Activated naive CD8-positive, alpha-beta T cell (primary cell): ENCODE data around the gene FBXO38.
A peak's percentile ranks its signal among the peaks of the same experiment; 100 is the strongest.

Experiments used
- H3K27ac Mint-ChIP-seq: one replicate; pipeline ENCODE4 v1.8.0; 2021; ENCODE audit warnings: mixed read lengths
- H3K27me3 Mint-ChIP-seq: one replicate; pipeline ENCODE4 v1.8.0; 2021; ENCODE audit warnings: mixed read lengths
- H3K36me3 Mint-ChIP-seq: one replicate; pipeline ENCODE4 v1.8.0; 2021; ENCODE audit warnings: mixed read lengths
- H3K4me1 Mint-ChIP-seq: one replicate; pipeline ENCODE4 v1.8.0; 2021; ENCODE audit warnings: low read depth, mixed read lengths
- H3K4me3 Mint-ChIP-seq: one replicate; pipeline ENCODE4 v1.8.0; 2021; ENCODE audit warnings: mild to moderate bottlenecking, mixed read lengths
- H3K9me3 Mint-ChIP-seq: one replicate; pipeline ENCODE4 v1.8.0; 2021; ENCODE audit warnings: low read depth, mixed read lengths

The FBXO38 gene

DNA sequence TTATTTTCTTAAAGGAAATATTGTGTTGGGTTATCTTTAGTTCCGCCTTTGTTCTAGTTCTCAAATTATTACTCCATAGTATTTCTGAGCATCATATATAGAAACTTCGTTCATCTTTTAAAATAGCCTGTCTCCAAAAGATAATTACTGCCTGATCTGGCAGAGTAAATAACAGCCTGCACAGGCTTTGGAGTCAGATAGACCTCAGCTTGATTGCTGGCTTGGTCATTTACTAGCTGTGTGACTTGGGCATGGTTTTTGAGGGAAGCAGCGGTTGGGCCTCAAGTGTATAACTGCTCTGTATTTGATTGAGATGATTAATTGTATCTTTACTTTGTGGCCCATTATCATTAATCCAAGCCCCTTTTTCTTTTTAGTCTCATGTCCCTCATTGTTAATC is 50.1 kb downstream of the FBXO38 start:
- Mint-ChIP-seq H3K27ac (no peak overlapping the region), H3K27me3 (no peaks in the 10 kb centered on the region), H3K9me3 (no peaks in the 10 kb centered on the region), H3K4me1 (peaks cover 11% of the 10 kb centered on the region), H3K4me3 (no peak overlapping the region), H3K36me3 (peaks cover under 1% of the 10 kb centered on the region)

DNA sequence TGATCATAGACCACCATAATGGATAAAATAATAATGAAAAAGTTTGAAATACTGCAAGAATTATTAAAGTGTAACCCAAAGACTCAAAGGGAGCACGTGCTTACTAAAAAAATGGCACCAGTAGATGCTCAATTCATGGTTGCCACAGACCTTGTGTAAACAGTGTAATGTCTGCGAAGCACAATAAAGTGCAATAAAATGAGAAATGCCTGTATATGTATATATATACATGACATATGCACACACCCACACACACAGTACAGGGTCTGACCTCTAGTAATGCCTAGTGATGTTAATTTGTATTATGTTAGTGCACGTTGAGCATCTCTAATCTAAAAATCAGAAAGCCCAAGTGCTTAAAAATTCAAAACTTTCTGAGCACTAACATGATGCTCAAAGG is 52.3 kb downstream of the FBXO38 start:
- H3K4me3 Mint-ChIP-seq = no peak overlapping the region
- peaks cover 3% of the 10 kb centered on the region for H3K36me3 Mint-ChIP-seq
- peaks cover 8% of the 10 kb centered on the region for H3K4me1 Mint-ChIP-seq
- H3K9me3 Mint-ChIP-seq = no peaks in the 10 kb centered on the region
- peak overlapping the region; percentile 66 for H3K27ac Mint-ChIP-seq
- no peaks in the 10 kb centered on the region for H3K27me3 Mint-ChIP-seq

DNA sequence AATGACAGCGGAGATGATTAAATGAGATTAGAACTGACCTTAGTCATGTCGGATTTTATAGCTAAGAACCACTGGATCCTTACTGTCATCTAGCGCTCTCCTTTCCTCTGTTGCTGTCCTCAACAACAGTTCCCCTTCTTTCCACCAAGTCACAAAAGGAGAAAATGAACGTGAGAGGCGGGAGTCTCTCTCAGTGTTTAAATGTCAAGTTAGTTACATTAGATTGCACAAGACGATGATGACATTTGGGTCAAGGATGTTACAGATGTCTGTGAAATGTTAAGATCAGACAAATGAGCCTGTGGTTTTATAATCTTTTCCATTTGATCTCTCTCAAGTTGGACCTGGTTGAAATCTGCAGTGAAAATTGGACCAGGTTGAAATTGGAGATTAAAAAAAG is 53.5 kb downstream of the FBXO38 start:
- Mint-ChIP-seq H3K4me1 (peaks cover 8% of the 10 kb centered on the region), H3K36me3 (peaks cover 3% of the 10 kb centered on the region), H3K9me3 (no peaks in the 10 kb centered on the region), H3K27me3 (no peaks in the 10 kb centered on the region), H3K27ac (peak overlapping the region; percentile 89), H3K4me3 (no peak overlapping the region)

DNA sequence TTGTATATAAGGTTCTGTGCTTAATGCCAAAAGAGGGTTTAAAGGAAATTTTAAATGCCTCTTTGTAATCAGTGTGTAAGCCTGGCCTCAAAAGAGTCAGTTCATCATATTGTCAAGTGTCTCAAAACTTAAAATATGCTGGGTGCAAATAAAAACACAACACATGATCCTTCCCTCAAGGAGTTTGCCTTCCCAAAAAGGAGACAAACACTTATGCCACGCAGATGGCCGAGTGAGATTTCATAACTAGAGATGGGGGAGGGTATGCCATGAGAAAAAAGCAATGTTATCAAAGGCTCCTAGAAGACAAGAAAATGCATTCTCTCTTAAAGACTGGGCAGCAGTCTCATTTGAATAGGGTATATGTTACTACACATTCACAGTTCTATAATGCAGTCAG is 55.2 kb downstream of the FBXO38 start:
- Mint-ChIP-seq H3K36me3 (peaks cover 3% of the 10 kb centered on the region), H3K4me1 (peaks cover 8% of the 10 kb centered on the region), H3K27ac (peak overlapping the region; percentile 47)

DNA sequence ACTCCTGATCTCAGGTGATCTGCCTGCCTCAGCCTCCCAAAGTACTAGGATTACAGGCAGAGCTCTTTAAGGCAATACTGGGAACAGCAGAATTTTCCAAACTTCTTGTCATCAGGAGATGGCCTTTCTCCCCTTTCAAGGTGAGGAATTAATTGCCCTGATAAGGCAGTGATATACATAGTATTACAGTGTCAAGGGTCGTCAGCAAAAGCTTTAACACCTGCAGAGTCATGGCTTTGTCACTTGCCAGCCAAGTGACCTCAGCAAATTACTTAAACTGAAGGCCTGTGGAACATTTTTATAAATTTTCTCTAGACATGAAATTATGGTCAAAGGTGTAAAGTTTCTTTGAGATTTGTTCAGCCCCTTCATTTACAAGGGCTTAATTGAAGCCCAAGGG is 59.5 kb downstream of the FBXO38 start:
- Mint-ChIP-seq H3K4me3 (no peak overlapping the region), H3K36me3 (peaks cover 3% of the 10 kb centered on the region), H3K4me1 (no peaks in the 10 kb centered on the region), H3K9me3 (no peaks in the 10 kb centered on the region), H3K27ac (no peak overlapping the region), H3K27me3 (no peaks in the 10 kb centered on the region)

More for the DNA sequence above, 55.2 kb downstream of the FBXO38 start:
- no peak overlapping the region for H3K4me3 Mint-ChIP-seq
- no peaks in the 10 kb centered on the region for H3K9me3 Mint-ChIP-seq
- H3K27me3 Mint-ChIP-seq = no peaks in the 10 kb centered on the region

DNA sequence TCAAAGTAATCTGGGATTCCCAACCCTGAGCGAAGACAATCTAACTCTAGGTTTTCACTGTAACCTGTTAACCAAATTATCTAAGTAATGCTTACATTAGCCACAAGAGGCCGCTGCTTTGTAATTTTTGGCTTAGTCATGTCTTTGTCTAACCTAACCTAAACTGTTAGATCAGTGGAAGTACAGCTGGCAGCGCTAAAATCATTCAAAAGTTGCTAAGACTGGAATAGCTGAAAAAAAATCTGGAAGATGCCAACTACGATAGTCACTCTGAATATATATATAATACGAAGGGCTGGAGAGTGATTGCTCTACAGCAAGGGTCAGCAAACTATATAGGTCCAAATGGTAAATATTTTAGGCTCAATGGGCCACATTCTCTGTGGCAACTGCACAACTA is 60.2 kb downstream of the FBXO38 start:
- Mint-ChIP-seq H3K36me3 (peaks cover under 1% of the 10 kb centered on the region), H3K4me1 (no peaks in the 10 kb centered on the region), H3K27me3 (no peaks in the 10 kb centered on the region), H3K9me3 (no peaks in the 10 kb centered on the region), H3K4me3 (no peak overlapping the region), H3K27ac (peak overlapping the region; percentile 56)

DNA sequence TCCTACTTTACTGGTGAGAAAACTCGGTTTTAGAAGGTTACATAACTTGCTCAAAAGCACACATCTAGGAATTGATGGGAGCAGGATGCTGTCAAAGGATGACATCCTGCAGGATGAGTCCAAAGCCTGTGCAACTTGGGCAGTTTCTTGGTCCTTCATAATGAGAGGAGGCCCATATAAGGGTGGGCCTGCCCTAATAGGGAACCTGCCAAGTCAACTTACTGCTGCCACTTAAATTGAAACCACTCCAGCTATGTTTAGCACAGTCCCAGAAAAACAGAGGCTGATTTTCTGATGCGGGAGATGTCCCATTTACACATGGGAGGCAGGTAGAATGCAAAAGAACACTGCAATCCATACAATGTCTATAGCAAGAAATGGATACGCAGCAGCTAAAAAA is 61.8 kb downstream of the FBXO38 start:
- H3K4me1 Mint-ChIP-seq = no peaks in the 10 kb centered on the region
- H3K27me3 Mint-ChIP-seq = no peaks in the 10 kb centered on the region
- no peaks in the 10 kb centered on the region for H3K36me3 Mint-ChIP-seq
- no peak overlapping the region for H3K27ac Mint-ChIP-seq
- H3K9me3 Mint-ChIP-seq = no peaks in the 10 kb centered on the region
- no peak overlapping the region for H3K4me3 Mint-ChIP-seq

DNA sequence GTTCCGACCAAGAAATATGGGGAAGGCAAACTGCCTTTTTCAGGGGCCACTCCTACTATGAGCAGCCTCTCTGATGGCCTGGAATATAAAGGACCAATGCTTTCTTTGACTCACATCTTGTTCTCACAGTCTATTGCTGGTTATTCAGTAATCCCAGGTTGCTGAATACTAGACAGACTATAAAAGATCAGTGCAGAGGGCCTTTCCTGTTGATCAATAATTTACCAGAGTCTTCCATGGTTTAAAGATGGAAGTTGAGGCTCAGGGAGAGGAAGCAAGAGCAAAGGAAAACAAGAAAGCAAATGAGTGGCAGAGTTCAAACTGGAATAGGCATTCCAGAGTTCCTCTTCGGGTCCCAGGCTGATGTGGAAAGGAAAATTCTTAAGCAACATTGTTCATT is 62.9 kb downstream of the FBXO38 start:
- Mint-ChIP-seq H3K27me3 (no peaks in the 10 kb centered on the region), H3K4me1 (no peaks in the 10 kb centered on the region), H3K27ac (no peak overlapping the region), H3K4me3 (no peak overlapping the region), H3K36me3 (no peaks in the 10 kb centered on the region), H3K9me3 (no peaks in the 10 kb centered on the region)

DNA sequence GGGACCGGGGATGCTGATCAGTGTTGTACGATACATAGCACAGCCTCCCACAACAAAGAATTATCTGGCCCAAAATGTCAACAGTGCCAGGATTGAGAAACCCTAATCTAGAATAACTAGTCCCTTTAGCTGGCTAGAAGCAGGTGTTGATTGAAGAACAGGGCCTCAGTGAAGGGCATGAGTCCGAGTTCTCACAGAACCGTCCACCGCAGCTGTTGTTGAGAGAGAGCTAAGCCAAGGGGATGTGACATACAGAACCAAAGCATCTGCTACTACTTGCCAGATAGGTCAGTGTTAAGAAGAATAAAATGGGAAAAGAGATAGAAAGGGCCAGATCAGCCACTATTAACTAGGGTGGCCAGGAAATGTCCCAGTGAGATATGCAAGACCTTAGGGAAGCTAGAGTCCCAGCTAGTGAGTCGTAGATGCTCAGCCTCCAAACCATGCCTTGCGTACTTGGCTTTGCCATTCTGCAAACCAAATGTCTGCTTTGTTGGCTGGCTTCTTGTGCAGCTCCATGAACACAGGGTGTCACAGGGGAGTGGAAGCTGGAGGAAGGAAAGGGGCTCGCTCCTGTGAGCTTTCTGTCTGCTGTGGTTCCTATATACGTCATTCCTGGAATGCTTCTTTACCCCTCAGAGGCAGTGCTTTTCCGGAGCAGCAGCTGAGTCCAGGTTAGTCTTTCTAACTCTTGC is 68.9 kb downstream of the FBXO38 start:
- H3K9me3 Mint-ChIP-seq = no peaks in the 10 kb centered on the region
- H3K4me3 Mint-ChIP-seq = no peak overlapping the region
- no peak overlapping the region for H3K27ac Mint-ChIP-seq

DNA sequence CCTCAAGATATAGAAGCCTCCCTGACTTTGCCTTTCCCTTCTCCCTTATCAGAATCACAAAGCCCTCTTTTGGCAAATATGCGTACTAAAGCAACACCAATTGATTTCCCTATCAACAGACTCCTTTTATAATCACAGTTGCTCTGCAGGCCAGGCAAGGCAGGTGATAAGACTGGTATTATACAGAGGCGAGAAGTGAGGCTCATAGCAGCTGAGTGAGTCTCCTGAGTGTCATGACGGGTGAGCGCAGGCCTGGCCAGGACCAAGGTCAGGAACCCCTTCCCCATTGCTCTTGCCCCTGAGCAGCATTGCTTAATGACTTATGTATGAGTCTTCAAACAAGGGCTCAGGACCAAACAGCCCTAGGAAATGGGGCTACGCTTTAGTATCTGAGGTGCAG is 70.8 kb downstream of the FBXO38 start:
- Mint-ChIP-seq H3K27ac (no peak overlapping the region), H3K9me3 (no peaks in the 10 kb centered on the region), H3K36me3 (no peaks in the 10 kb centered on the region), H3K4me1 (peaks cover 3% of the 10 kb centered on the region), H3K27me3 (peaks cover 18% of the 10 kb centered on the region), H3K4me3 (no peak overlapping the region)

More for the DNA sequence above, 68.9 kb downstream of the FBXO38 start:
- no peaks in the 10 kb centered on the region for H3K4me1 Mint-ChIP-seq
- H3K27me3 Mint-ChIP-seq = peaks cover 11% of the 10 kb centered on the region
- H3K36me3 Mint-ChIP-seq = no peaks in the 10 kb centered on the region

DNA sequence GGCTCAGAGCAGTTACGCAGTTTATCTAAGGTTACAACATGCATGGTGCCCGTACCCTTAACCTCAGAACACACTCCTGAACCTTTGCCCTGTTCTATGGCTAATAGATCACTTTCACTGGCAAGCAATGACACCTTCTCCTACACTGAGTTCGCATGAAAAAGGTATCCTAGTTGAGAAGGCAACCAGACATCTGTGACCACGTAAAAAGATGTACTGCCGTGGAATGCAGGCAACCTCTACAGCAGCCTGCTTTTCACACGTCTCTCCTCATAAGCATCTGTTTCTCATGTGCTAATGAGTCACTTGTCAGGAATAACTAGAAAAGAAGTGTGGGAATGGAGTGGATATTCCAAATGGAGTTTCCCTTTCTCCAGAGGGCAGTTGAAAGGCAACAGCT is 71.4 kb downstream of the FBXO38 start:
- H3K9me3 Mint-ChIP-seq = no peaks in the 10 kb centered on the region
- H3K4me3 Mint-ChIP-seq = no peak overlapping the region
- peaks cover 6% of the 10 kb centered on the region for H3K4me1 Mint-ChIP-seq
- H3K27ac Mint-ChIP-seq = no peak overlapping the region
- peaks cover 18% of the 10 kb centered on the region for H3K27me3 Mint-ChIP-seq
- H3K36me3 Mint-ChIP-seq = no peaks in the 10 kb centered on the region

DNA sequence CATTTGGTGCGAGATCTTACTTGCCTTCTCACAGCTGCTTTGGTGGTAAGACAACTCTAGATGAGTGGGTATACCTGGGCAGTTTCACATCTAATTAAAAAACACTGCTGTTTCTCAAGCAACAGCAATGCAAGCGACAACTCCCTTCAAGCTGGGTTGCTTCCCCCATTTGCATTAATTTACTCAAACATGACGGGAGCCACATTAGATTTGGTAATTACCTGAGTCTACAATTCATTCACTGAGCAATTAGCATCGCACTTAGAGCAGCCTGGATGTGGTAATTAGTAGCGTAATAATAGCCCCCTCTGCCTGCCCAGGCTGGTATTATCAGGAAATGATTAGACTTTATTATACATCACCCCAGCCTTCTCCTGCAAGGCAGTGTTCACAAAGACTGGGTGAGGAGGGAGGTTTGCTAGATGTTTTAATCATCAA is 73.4 kb downstream of the FBXO38 start:
- Mint-ChIP-seq H3K27me3 (peaks cover 18% of the 10 kb centered on the region), H3K4me1 (peaks cover 6% of the 10 kb centered on the region), H3K36me3 (no peaks in the 10 kb centered on the region), H3K4me3 (no peak overlapping the region), H3K27ac (no peak overlapping the region), H3K9me3 (no peaks in the 10 kb centered on the region)

DNA sequence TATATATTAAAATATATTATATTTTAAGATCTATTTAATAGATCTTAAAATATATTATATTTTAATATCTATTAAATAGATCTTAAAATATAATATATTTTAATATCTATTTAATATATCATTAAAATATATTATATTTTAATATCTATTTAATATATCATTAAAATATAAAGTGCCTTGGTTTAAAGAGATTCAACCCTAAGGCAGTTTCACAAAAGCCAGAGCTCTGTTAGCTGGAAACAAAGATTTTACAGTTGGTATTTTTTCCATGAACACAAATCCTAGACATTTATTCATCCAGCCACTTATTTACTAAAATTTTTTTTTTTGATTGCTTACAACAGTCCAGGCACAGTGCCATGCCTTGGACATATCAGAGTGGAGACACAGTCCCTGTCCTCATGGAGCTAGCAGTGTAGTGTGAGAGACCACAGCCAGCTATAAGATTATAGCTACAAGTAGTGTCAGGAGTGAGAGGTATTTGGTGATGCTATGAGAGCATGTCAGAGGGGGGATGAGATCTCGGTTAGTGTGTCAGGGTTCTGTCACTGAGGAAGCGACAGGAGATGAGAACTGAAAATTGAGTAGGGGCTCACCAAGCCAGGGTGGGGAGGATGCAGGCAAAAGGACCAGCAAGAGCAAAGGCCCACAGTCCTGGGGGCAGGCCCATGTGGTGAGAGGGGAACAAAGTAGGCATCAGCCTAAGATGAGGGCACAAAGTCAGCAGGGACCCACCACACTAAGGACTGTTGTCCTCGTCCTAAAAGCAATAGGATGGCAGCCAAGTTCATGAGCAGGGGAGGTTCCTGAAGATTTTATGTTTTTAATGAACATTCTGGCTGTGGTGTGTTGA is 74.5 kb downstream of the FBXO38 start:
- Mint-ChIP-seq H3K9me3 (no peaks in the 10 kb centered on the region), H3K27me3 (peaks cover 16% of the 10 kb centered on the region), H3K36me3 (no peaks in the 10 kb centered on the region), H3K27ac (no peak overlapping the region), H3K4me3 (no peak overlapping the region), H3K4me1 (peaks cover 6% of the 10 kb centered on the region)

DNA sequence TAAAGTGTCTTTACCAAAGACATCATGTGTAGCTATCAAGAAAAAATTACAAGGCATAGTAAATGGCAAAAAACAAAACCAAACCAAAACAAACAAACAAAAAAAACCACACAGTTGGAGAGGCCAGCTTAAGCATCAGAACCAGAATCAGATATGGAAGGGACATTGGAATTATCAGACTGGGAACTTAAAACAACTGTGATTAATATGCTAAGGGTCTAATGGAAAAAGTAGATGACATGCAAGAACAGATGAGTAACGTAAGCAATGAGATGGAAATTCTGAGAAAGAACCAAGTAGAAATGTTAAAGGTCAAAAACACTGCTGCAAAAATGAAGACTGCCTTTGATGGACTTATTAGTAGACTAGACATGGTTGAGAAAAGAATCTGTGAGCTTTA is 75.9 kb downstream of the FBXO38 start:
- Mint-ChIP-seq H3K9me3 (no peaks in the 10 kb centered on the region), H3K27ac (peak overlapping the region; percentile 42), H3K27me3 (peaks cover 17% of the 10 kb centered on the region), H3K4me1 (peaks cover 6% of the 10 kb centered on the region), H3K4me3 (no peak overlapping the region), H3K36me3 (no peaks in the 10 kb centered on the region)

DNA sequence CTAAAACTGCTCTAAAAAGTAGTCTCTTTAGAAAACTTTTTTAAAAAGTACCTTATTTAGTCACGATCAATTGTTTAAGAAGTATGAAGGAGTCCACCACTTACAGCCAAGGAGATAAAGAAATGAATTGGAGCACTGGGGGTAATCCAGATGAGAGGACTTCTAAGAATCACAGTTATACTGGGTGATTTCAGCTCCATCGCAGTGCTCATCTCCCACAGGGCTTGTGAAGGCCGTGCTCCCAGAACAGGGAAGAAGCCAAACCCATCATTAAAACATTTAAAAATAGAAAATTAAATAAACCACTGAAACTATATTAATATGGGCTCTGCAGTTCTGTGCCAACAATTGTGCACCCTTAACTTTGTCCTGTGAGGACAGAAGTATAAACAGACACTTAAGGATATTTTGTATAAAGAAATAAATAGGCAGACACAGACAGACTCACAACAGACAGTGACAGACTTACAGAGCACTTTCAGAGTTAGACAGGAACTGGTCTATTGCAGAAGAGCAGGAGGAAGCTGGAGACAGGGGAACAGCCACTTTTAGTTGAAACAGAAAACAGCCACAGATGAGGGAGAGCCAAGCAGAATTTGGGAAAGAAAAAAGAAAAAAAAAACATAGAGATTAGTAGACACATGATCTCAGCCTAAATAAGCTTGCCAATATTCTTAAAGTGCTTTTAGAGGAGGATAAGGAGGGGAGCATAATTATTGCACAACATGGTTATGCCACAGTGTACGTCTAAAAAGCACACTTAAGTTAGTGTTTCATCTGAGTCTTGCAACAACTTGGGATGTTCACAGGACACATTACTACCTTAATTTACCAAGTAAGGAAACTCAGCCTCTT is 81.8 kb downstream of the FBXO38 start:
- no peaks in the 10 kb centered on the region for H3K9me3 Mint-ChIP-seq
- no peak overlapping the region for H3K27ac Mint-ChIP-seq
- no peaks in the 10 kb centered on the region for H3K36me3 Mint-ChIP-seq
- peaks cover 1% of the 10 kb centered on the region for H3K27me3 Mint-ChIP-seq
- H3K4me3 Mint-ChIP-seq = no peak overlapping the region
- H3K4me1 Mint-ChIP-seq = no peaks in the 10 kb centered on the region
